Bronchial epithelial cell (primary cell): ENCODE measurements around the gene CFAP299. TPM values are rescaled to one million over a fixed set of nuclear protein-coding genes. Genes with fewer than 3 reads are reported as not detected.
"Not testable (repeated sequence)": the region's sequence is repeated elsewhere in the genome, so short reads cannot be mapped to it uniquely, and the experiment has no call there.

ENCODE experiments used
- DNase-seq: peaks from one replicate; pipeline ENCODE4 v3.0.0-alpha.2; 2010; ENCODE audit warnings: low read depth
- FAIRE-seq: peaks from 2 replicates; lab custom pipeline; 2011; peaks lifted over from hg19 to GRCh38; lab: Jason Lieb, UNC
- H3K27me3 ChIP-seq: 2 replicates; pipeline ENCODE4 v1.5.1; 2011; ENCODE audit warnings: low read length; ENCODE audit not compliant: control insufficient read depth, insufficient read depth
- H3K36me3 ChIP-seq: 2 replicates; pipeline ENCODE4 v1.5.1; 2011; ENCODE audit warnings: low read length; ENCODE audit not compliant: control insufficient read depth, insufficient read depth
- H3K4me3 ChIP-seq: 2 replicates; pipeline ENCODE4 v1.5.1; 2011; ENCODE audit warnings: mild to moderate bottlenecking, low read depth, low read length, control low read depth
- total RNA-seq: library from RNA; depleted of rRNA; stranded (reverse); fragments of >200 nt; gene quantifications from 2 replicates; pipeline ENCODE4 v1.2.1, GENCODE V29; 2014
- TF ChIP-seq, protein P1 (sequence below): IDR thresholded peaks from 2 replicates; pipeline ENCODE4 v1.5.1; 2011; ENCODE audit warnings: mild to moderate bottlenecking, moderate library complexity, low read length, control low read depth, inconsistent platforms; ENCODE audit not compliant: insufficient read depth, severe bottlenecking

The CFAP299 gene
- total RNA-seq, 1 donor from 2014 or later, result 0.26 TPM

- DNase-seq (no peak), FAIRE-seq (no peak)
- Histone ChIP-seq H3K4me3 (no peak overlapping the region), H3K27me3 (no peaks in the 10 kb centered on the region), H3K36me3 (no peaks in the 10 kb centered on the region)
- TF ChIP-seq, protein P1, sequence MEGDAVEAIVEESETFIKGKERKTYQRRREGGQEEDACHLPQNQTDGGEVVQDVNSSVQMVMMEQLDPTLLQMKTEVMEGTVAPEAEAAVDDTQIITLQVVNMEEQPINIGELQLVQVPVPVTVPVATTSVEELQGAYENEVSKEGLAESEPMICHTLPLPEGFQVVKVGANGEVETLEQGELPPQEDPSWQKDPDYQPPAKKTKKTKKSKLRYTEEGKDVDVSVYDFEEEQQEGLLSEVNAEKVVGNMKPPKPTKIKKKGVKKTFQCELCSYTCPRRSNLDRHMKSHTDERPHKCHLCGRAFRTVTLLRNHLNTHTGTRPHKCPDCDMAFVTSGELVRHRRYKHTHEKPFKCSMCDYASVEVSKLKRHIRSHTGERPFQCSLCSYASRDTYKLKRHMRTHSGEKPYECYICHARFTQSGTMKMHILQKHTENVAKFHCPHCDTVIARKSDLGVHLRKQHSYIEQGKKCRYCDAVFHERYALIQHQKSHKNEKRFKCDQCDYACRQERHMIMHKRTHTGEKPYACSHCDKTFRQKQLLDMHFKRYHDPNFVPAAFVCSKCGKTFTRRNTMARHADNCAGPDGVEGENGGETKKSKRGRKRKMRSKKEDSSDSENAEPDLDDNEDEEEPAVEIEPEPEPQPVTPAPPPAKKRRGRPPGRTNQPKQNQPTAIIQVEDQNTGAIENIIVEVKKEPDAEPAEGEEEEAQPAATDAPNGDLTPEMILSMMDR, result no peak
Measured at GRCh38 chr4:80726471-80726870, 390.9 kb downstream of the CFAP299 start.

DNA sequence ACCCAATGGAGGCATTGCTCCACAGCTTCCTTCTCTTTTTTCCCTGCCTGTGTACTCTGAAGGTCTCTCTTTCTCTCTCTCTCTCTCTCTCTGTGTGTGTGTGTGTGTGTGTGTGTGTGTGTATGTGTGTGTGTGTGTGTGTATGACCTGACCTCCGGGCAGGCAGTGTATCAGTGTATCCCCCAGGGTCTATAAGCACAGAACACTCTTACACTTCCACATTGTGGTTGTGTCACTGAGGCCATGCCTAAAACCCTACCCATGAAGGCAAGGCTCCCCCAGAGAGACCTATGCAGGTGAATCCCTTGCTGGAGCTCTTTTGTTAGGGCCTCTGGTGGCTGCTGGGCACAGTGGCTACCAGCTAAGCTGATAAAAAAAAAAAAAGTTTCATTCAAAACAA, 394.6 kb downstream of the CFAP299 start:
- no peak for DNase-seq
- no peak for FAIRE-seq
- TF ChIP-seq, protein P1, result no peak
- H3K36me3 ChIP-seq, result no peaks in the 10 kb centered on the region
- H3K27me3 ChIP-seq, result no peaks in the 10 kb centered on the region
- no peak overlapping the region for H3K4me3 ChIP-seq

DNA sequence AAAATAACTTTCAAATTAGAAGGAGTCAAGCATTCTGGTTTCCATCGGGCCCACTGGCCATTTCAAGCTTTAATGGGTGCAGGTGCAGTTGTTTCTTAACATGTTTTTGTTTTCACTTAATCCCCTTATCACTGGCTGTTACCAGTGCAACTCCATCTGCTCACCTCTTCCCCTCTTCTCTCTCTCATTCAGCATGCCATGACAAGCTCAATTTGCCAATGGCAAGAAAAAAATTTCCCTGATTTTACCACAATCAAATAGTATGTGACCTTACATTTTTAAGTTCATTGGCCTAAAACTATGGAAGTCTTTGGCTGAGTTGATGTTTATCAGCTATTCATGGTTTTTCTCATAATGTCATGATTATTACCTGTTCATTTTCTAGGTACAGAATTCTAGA, 395.9 kb downstream of the CFAP299 start:
- Histone ChIP-seq H3K36me3 (no peaks in the 10 kb centered on the region), H3K27me3 (no peaks in the 10 kb centered on the region), H3K4me3 (no peak overlapping the region)
- TF ChIP-seq, protein P1, result no peak
- FAIRE-seq (no peak), DNase-seq (peak; percentile 59)

- FAIRE-seq, result no peak
- TF ChIP-seq, protein P1, result no peak
- Histone ChIP-seq H3K4me3 (no peak overlapping the region), H3K27me3 (no peaks in the 10 kb centered on the region), H3K36me3 (no peaks in the 10 kb centered on the region)
- peak; percentile 37 for DNase-seq
Measured at GRCh38 chr4:80732010-80732409, 396.5 kb downstream of the CFAP299 start.

DNA sequence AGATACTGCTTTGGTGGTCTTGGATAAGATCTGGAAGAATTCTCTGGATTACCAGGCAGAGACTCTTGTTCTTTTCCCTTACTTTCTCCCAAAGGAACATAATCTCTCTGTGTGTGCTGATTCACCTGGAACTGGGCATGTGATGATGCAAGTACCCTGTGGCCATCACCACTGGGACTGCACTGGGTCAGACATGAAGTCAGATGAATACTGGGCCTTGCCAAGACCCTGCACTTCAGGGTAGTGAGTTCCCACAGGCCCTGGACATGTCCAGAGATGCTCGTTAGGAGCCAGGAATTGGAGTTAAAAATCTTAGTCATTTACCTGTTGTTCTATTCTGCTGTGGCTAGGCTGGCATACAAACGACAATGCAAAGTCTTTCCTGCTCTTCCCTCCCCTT, 404.8 kb downstream of the CFAP299 start:
- DNase-seq, result peak; percentile 81

DNA sequence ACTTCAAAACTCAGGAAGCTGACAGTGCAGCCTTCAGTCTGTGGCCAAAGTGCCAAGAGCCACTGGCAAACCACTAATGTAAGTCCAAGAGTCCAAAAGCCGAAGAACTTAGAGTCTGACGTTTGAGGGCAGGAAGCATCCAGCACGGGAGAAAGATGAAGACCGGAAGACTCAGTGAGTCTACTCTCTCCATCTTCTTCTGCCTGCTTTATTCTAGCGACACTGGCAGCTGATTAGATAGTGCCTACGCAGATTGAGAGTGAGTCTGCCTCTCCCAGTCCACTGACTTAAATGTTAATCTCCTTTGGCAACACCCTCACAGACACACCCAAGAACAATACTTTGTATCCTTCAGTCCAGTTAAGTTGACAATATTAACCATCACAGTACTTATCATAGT, 414.0 kb downstream of the CFAP299 start:
- not testable (repeated sequence) for FAIRE-seq, H3K4me3 ChIP-seq, H3K36me3 ChIP-seq, DNase-seq, H3K27me3 ChIP-seq

More for the DNA sequence above, 404.8 kb downstream of the CFAP299 start:
- TF ChIP-seq, protein P1, result no peak
- no peaks in the 10 kb centered on the region for H3K27me3 ChIP-seq
- H3K36me3 ChIP-seq, result no peaks in the 10 kb centered on the region
- no peak overlapping the region for H3K4me3 ChIP-seq
- FAIRE-seq, result no peak
